ENCODE results near the gene DLX3.

DLX3 gene

DNA sequence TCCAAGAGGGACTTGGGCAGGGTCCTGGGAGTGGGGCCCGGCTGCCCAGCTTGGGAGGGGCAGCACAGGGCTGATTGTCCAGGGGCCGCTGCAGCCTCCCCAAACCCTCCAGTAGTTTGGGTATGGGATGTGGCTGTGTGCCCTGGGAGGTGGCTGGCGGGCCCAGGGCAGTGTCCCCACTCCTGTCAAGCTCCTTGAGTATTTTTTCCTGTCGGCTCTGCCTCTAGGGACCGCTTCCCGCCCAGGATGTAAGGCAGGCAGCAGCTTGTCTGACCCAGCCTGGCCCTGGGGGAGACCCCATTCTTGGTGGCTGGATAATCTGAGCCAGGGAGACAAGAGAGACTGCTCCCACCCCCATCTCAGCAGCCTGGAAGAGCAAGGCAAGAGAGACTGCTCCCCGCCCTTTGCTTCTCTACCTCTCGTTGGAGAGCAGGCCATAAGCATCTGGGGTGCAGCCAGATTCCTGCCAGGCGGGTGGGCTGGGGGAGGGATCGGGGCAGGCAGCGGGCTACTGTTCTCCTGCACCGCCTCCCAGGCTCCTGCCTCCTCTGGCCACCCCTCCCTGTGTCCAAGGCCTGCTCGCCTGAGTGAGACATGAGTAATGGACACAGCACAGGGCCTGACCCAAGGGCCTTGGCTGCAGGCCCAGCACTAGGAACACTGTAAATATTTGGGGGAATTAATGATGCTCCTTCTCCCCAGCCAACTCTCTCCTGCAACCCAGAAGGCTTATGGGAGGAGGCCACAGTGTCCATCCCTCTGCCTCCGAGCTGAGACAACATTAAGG lies 42.5 kb upstream of the DLX3 start:
- Histone ChIP-seq H3K9me3 (ENCODE audit: severe bottlenecking) (no peaks in the 10 kb centered on the region), H3K4me3 (ENCODE audit: low read depth, low read length) (no peak overlapping the region), H3K27me3 (ENCODE audit: insufficient read depth, low read depth, severe bottlenecking) (no peaks in the 10 kb centered on the region), H3K36me3 (no peaks in the 10 kb centered on the region), H3K27ac (peak overlapping the region; percentile 52)
- peak; percentile 61 for DNase-seq
- TF ChIP-seq, protein P1, sequence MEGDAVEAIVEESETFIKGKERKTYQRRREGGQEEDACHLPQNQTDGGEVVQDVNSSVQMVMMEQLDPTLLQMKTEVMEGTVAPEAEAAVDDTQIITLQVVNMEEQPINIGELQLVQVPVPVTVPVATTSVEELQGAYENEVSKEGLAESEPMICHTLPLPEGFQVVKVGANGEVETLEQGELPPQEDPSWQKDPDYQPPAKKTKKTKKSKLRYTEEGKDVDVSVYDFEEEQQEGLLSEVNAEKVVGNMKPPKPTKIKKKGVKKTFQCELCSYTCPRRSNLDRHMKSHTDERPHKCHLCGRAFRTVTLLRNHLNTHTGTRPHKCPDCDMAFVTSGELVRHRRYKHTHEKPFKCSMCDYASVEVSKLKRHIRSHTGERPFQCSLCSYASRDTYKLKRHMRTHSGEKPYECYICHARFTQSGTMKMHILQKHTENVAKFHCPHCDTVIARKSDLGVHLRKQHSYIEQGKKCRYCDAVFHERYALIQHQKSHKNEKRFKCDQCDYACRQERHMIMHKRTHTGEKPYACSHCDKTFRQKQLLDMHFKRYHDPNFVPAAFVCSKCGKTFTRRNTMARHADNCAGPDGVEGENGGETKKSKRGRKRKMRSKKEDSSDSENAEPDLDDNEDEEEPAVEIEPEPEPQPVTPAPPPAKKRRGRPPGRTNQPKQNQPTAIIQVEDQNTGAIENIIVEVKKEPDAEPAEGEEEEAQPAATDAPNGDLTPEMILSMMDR (IDR thresholded peaks at IDR 0.05; ENCODE audit: low read depth, low read length) = no peak

DNA sequence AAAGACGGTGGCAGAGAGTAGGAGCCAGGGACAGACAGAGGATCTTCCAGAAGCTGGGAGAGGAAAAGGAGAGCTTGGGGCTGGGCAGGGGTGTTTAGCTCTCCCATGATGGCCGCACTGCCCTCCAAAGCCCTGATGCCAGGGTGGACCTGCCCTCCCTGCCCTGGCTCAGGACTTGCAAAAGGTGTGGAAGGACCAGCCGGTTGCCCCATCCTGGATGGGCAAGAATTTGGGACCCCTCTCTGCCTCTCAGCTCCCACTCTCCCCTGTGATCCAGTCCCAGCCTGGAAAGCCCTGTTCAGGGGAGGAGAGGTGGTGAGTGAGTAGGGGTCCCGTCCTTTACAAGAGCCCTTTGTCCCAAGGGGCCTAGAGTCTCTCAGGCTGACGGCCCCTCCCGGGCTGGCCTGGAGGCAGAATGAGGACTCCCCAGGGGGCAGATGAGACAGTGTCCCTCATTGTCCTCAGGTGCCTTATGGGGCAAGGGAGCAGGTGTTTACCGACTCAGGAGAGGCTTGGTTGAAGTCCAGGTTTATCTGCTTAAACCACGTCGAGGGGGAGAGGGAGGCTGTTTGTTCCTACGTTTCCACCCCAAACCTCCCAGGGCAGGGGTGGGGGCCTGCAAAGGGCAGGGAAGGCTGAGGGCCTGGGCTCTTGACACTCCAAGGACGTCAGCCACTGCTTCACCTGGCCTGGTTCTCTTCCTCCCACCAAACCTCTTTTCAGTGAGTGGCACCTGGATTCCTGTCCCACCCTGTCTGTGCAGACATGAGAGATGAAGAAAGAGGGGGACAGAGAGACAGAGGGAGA lies 41.6 kb upstream of the DLX3 start:
- H3K36me3 ChIP-seq = no peaks in the 10 kb centered on the region
- H3K27ac ChIP-seq = peak overlapping the region; percentile 52
- TF ChIP-seq, protein P1 (IDR thresholded peaks at IDR 0.05; ENCODE audit: low read depth, low read length) = no peak
- H3K27me3 ChIP-seq (ENCODE audit: insufficient read depth, low read depth, severe bottlenecking) = no peaks in the 10 kb centered on the region
- DNase-seq = peak; percentile 57
- H3K4me3 ChIP-seq (ENCODE audit: low read depth, low read length) = no peak overlapping the region
- no peaks in the 10 kb centered on the region for H3K9me3 ChIP-seq (ENCODE audit: severe bottlenecking)

DNA sequence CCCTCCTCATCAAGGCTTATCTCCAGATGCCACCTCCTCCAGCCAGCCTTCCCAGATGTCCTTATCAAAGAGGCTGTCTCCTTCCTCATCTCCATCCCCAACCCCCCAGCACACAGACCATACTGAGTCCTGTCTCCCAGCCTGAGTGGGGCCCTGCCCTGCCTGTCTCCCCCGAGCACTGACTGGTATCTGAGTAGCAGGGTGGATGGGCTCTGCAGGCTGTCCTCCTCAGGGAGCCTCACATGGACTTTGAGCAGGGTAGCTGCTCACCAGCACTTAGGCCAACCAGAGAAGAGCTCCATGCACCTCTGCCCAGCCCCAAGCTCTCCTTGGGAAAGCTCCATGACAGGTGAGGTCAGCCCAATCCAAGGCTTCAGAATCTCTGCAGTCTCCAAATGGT lies 40.9 kb upstream of the DLX3 start:
- no peaks in the 10 kb centered on the region for H3K36me3 ChIP-seq
- H3K4me3 ChIP-seq (ENCODE audit: low read depth, low read length) = no peak overlapping the region
- no peak for DNase-seq
- H3K9me3 ChIP-seq (ENCODE audit: severe bottlenecking) = no peaks in the 10 kb centered on the region
- H3K27ac ChIP-seq = no peak overlapping the region
- TF ChIP-seq, protein P1 (IDR thresholded peaks at IDR 0.05; ENCODE audit: low read depth, low read length) = no peak
- H3K27me3 ChIP-seq (ENCODE audit: insufficient read depth, low read depth, severe bottlenecking) = no peaks in the 10 kb centered on the region

DNA sequence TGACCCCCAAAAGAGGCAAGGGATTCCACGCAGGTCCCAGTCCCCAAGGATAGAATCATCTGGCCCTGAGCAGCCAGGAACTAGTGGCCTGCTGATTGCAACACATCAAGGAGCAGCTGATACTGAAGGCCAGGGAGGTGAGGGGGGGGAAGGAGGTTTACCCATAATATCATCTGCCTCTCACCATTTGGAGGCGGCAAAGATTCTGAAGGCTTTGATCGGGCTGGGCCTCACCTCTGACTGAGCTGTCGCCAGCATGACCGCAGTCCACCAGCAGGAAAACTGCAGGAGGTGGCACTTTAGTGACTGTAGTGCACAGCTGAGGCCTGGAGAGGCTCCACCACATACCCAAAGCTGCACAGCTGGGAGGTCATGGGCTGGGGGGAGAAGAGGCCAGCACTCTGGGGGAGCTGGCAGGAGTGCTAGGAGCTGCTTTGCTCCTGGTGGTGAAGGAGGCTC lies 40.4 kb upstream of the DLX3 start:
- H3K27ac ChIP-seq = no peak overlapping the region
- no peaks in the 10 kb centered on the region for H3K36me3 ChIP-seq
- no peaks in the 10 kb centered on the region for H3K9me3 ChIP-seq (ENCODE audit: severe bottlenecking)
- H3K27me3 ChIP-seq (ENCODE audit: insufficient read depth, low read depth, severe bottlenecking) = no peaks in the 10 kb centered on the region
- no peak overlapping the region for H3K4me3 ChIP-seq (ENCODE audit: low read depth, low read length)
- TF ChIP-seq, protein P1 (IDR thresholded peaks at IDR 0.05; ENCODE audit: low read depth, low read length) = no peak
- no peak for DNase-seq

DNA sequence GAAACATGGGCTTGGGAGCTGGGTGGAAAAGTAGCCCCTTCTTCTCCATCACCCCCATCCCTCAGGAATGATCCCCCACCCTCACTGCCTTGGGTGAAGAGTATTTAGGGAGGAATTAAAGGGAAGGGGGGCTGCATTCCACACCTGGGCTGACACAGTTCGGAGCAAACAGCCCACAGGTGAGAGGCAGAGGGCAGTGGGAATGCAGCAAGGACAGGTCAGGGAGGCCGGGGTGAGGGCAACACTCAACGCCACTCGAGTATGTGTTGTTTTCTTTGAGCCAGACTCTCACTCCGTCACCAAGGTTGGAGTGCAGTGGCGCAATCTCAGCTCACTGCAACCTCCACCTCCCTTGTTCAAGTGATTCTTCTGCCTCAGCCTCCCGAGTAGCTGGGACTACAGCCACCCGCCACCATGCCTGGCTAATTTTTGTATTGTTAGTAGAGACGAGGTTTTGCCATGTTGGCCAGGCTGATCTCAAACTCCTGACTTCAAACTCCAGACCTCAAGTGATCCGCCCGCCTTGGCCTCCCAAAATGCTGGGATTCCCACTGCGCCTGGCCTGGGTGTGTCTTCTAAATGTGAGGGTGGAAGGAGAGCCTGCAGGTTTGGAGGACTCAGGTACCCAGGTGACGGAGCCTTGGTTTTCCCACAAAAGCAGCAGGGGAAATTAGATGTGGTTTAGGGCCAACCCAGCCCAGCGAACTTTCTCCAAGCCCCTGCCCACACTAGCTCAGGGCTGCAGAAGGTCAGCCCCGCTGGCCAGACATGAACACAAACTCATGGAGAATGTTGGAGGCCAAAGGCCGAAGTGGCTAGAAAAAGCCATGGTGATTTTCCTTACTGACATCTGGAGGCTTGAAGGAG lies 39.7 kb upstream of the DLX3 start:
- no peak overlapping the region for H3K4me3 ChIP-seq (ENCODE audit: low read depth, low read length)
- no peaks in the 10 kb centered on the region for H3K36me3 ChIP-seq
- no peak for DNase-seq
- TF ChIP-seq, protein P1 (IDR thresholded peaks at IDR 0.05; ENCODE audit: low read depth, low read length) = no peak
- H3K9me3 ChIP-seq (ENCODE audit: severe bottlenecking) = no peaks in the 10 kb centered on the region
- H3K27me3 ChIP-seq (ENCODE audit: insufficient read depth, low read depth, severe bottlenecking) = no peaks in the 10 kb centered on the region
- no peak overlapping the region for H3K27ac ChIP-seq
